ENCODE measurements around the gene IMP4. TPM values are rescaled to one million over a fixed set of nuclear protein-coding genes. Genes with fewer than 3 reads are reported as not detected.

IMP4 gene
- total RNA-seq, 1 donor from 2014 or later, result 69.5 TPM

GRCh38 chr2:130391872-130392670, 49.4 kb downstream of the IMP4 start:
- DNase-seq (ENCODE audit: low spot score), result peak; percentile 82
- peak; percentile 70 for ATAC-seq

DNA sequence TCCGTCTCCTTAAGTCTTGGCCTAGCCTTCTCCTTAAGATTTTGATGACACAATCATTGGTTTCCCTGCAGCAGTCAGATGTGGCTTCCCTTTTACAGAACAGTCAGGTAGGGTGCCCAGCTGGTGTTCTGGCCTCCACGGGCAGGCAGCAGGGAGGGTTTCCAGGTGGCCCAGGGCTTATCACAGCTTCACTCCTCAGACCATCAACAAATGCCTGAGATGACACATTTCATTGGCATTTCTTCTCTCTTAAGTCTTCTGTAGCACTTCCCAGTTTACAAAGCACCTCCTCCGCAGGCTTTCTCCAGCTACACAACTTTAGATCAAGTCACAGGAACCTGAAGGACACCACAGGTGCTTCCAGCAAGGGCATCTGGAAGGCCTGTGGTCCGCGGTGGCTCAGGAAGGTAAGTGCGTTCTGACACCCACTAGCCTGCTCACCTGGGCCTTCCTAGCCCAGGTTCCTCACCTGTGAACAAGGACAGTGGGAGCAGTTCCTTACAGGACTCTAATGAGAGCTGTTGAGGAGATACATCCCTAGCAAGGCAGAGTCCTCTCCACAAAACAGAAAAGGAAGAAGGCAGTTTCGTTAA, 50.7 kb downstream of the IMP4 start:
- ATAC-seq (no peak), DNase-seq (ENCODE audit: low spot score) (no peak)

Other genes with a start within 250 kb of the IMP4 start
- not detected for gene POTEF, start 213.7 kb upstream of the IMP4 start, total RNA-seq
- gene CCDC74B, start 197.8 kb upstream of the IMP4 start, total RNA-seq, result not detected
- 27.8 TPM for gene SMPD4, start 161.3 kb upstream of the IMP4 start, total RNA-seq
- 138 TPM for gene MZT2B, start 160.6 kb upstream of the IMP4 start, total RNA-seq
- gene TUBA3E, start 144.5 kb upstream of the IMP4 start, total RNA-seq, result not detected
- gene PTPN18, start 13.2 kb downstream of the IMP4 start, total RNA-seq, result 45.6 TPM
- not detected for gene POTEI, start 166.4 kb downstream of the IMP4 start, total RNA-seq
- not detected for gene CFC1B, start 178.3 kb downstream of the IMP4 start, total RNA-seq